Suprapubic skin (tissue), 4 donors: ENCODE data around the gene PEX19.

Experiments used
- CTCF ChIP-seq, 2 donors: fragments of 200-600 bp in 1 of 2; fragments of 450-650 bp in 1 of 2; sonication (generic) in 1 of 2; IDR thresholded peaks; one replicate each; pipeline ENCODE4 v1.5.1; 2016 to 2019; ENCODE audit warnings: antibody characterized with exemption in 2 of 2, mild to moderate bottlenecking in 1 of 2, moderate library complexity in 1 of 2
- EP300 ChIP-seq: sonication (generic); formaldehyde crosslinking; IDR thresholded peaks from one replicate; pipeline ENCODE4 v1.6.1; 2017; ENCODE audit warnings: antibody characterized with exemption
- POLR2A ChIP-seq, 2 donors: fragments of 450-650 bp; IDR thresholded peaks; one replicate each; pipeline ENCODE4 v1.6.1; 2017; ENCODE audit warnings: antibody characterized with exemption in 2 of 2, mild to moderate bottlenecking in 2 of 2, moderate library complexity in 2 of 2
- POLR2AphosphoS5 ChIP-seq, 3 donors: sonication (generic); formaldehyde crosslinking; IDR thresholded peaks; one replicate each; pipeline ENCODE4 v1.6.1; 2017; ENCODE audit warnings: antibody characterized with exemption in 3 of 3

GRCh38 chr1:160309185-160309557 lies 24.2 kb upstream of the PEX19 start:
- TF ChIP-seq CTCF (IDR thresholded peaks at IDR 0.05) (no peak), EP300 (no peak), POLR2AphosphoS5 (IDR thresholded peaks at IDR 0.05) (no peak), POLR2A (IDR thresholded peaks at IDR 0.05) (no peak)
